ENCODE measurements around the gene NUDT1.

Gene NUDT1

DNA sequence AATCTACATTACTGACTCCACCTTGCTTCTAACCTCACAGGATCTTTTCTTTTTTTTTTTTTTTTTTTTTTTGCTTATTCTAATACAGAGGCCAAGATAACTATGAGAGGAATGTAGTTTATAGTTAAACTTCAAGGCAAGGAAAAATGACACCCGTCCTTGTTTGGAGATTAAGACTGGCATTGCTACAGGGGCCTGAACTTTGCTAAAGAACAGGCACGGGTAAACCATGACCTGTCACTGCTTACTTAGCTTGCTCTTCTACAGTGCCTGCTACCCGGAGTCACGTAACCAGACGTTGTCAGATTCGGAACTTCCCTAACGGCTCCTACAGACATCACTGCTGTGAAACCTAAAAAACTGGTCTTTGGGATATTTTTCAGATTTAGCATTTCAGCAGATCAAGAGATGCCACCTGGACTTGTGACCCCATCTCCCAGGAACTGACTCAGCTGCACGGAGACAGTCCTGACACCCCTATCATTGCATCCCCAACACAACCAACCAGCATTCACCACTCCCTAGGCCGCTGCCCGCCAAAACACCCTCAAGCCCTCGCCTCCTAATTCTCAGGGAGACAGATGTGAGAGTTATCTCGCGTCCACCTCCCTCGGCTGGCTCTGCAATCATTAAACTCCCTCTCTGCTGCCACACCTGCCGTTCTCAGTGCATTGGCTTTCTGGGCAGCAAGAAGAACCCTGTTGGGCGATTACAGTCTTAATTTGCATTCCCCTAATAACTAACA lies 36.8 kb upstream of the NUDT1 start:
- peak; percentile 47 for DNase-seq

DNA sequence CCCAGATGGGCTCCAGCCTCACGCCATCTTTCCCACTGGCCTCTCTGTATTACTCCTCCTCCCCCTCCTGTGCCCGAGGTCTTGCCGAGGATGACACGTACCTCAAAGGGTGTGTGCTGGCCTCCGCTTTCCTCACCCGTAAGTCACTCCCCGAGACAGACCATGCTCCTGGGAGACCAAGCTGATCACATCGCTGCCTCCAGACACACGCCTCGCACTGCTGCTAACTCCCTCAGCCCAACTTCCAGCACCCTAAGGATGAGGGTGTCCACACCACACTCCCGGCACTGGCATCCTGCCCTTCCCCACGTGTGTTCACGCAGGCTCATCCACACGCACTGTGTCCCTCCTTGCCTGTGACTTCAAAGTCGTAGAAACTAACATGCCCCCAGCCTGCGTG lies 33.3 kb upstream of the NUDT1 start:
- DNase-seq, result no peak

DNA sequence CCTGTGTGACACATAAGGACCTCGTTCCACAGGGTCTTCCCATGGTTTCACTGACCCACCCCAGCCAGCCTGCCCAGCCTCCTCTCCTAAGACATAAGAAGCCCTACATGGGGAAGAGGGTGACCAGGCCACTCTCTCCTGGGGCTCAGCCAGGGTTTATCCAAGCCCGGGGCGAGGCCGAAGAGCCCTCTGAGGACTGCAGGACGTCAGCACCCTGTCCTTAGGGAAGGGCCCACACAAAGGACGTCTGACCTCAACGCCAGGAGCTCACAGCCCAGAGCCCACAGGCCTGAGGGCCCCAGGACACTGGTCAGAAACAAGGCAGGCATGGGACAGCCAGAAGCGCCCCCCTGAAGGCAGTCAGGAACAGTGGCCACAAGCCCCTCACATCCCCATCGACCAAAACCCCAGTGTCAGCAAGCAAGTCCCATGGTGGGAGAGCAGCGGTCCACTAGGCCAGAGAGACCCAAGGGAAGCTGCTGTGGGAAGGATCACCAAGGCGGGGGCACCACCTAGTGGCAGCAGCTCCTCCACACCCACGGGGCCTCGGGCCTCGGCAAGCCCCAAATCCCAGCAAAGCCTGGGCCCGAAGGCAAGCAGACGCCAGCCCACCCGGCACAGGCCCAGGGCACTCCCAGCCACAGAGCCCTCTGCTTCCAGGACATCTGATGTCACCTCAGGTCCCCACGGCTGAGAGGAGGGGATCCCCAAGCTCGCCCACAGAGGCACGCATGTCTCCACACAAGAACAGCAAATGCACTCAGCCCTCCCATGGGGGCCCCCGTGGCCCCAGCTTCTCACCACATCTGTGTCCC lies 32.7 kb upstream of the NUDT1 start:
- DNase-seq, result peak; percentile 71

DNA sequence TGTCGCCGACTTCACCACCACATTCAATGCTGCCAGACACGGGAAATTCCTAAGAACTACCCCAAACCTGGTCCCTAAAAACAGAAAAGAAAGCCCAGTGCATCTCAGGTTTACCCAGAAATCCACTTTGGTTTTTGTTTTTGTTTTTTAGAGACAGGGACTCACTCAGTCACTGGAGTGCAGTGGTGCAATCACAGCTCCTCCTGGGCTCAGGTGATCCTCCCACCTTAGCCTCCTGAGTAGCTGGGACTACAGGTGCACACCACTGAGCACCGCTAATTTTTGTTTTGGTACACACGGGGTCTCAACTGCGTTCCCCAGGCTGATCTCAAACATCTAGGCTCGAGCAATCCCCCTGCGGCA lies 32.1 kb upstream of the NUDT1 start:
- DNase-seq, result no peak

DNA sequence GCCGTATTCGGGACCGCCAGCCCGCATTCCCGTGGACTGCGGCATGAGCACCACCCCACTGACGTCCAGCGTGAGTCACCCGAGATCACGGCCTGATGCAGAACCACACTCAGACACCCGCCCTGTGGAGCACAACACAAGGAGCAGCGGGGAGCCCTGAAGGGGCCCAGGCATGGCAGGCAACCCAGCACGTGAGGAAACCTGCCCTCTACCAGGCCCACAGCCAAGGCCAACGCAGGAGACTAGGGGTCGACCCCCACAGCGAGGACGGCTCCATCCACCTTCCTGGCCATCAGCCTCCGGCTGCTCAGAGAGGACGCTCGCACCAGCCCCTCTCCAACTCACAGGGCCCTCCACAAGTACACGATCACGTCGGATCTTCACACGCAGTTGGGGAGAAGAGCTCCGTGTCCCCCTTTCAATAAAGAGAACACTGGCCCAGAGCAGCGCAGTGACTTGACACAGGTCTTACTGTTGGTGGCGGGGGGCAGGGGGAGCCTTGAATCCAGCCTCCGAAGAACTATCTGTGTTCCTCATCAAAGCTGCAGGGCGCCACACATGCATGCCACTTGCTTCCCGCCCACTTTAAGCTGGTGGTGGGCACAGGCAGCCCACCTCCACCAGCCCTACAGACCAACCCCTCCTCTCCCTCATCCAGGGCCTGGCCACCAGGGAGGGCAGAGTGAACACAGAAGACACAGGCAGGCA lies 31.3 kb upstream of the NUDT1 start:
- DNase-seq, result no peak

DNA sequence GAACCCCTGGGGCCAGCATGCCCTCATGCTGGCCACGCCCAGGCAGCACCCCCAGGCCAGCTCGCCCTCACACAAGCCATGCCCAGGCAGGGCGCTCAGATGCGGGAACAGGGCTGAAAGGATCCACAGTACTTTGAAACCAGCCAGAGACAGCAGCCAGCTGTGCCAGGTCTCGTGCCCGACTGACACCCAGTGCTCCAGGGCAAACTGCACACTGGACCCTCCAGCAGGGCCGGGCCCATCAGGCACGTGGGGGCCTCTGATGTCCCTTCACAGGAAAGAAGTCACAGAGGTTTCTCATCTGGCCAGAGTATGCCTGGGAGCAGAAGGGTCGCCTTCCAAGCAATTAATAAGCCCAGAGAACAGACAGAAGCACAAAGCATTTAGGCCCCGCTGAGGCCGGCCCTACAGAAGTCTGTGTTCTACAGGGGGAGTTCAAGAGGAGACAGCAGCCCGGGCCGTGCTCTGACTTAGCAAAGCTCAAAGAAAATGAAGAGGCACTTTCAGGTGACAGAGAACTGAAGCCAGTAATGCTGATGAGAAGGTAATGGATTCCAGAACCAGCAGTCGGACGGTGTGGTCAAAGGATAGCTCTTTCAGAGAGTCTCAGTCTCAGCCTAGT lies 30.7 kb upstream of the NUDT1 start:
- no peak for DNase-seq

DNA sequence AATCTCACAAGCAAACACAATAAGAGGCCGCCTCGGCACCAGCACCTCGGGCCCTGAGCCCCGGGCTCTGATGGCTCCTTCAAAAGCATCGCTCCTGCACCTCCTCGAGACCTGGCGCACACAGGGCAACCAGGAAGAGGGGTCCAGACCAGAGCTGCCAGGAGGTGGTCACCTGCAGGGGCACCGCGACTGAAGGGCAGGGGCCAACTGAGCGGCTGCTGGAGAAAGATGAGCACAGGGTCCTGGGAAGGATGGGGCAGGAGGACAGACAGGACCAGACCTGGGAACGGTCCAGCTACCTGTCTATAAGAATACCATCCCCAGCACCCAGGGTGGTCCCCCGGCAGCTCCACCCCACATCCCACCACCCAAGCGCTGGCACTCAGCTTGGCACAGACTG lies 30.1 kb upstream of the NUDT1 start:
- DNase-seq, result no peak

DNA sequence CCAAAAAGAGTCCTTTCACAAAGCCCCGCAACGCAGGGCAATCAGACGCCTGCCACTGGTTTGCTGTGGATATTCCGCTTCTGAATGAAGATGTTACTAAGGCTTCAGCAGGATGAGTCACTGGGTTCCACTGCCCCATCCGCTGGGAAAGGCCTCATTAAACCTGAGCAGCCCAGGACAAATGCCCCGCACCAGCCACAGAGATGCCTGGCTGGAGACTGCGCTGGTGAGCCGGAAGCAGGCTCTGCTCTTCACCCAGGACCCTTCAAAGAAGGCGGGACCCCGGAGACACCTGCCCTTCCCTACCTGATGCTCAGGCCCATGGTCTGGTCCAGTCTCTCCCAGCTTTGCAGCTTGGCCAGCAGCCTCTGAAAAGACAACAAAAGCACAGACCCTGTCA lies 29.1 kb upstream of the NUDT1 start:
- no peak for DNase-seq

DNA sequence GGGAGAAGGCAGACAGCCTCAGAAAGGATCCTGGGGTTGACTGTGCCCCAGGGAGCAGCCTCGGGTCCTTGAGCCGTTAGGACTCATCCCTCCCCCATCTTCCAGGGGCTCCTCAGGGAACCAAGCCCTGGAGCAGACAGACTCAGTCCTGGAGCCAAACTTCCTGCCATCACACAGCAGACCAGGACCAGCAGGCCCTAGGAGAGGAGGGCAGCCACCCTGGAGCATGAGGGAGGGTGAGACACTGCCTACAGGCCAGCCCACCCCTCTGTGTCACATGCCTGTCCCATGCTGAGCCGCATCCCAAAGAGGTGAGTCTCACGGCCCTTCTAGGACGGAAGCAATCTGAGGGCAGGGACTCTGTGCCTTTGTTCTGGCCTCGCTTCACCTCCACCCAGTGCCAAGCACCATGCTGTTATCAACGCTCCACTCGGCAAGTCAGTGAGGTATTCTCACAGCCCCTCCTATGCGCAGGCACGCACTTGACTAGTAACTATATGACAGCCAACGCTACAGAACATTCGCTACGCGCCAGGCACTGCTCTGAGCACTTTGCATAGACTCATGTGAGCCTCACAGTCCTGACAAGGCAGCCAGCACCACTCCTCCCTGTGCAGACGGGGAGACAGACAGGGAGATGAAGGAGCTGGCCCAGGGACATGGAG lies 28.3 kb upstream of the NUDT1 start:
- no peak for DNase-seq

DNA sequence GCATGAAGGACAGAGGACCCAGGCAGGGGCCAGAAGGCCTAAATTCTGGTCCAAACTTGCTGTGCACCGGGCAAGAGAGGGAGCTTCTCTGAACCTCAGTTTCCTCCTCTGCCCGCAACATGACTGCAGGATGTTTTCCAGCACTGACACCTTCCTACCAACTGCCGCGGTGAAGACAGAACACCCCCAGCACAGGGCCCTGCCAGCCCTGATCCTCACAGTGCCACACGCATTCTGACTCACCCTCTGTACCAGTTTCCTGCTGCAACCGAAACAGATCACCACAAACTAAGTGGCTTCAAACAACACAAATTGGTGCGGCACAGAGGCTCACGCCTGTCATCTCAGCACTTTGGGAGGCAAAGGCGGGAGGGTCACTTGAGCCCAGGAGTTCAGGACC lies 27.4 kb upstream of the NUDT1 start:
- peak; percentile 65 for DNase-seq

DNA sequence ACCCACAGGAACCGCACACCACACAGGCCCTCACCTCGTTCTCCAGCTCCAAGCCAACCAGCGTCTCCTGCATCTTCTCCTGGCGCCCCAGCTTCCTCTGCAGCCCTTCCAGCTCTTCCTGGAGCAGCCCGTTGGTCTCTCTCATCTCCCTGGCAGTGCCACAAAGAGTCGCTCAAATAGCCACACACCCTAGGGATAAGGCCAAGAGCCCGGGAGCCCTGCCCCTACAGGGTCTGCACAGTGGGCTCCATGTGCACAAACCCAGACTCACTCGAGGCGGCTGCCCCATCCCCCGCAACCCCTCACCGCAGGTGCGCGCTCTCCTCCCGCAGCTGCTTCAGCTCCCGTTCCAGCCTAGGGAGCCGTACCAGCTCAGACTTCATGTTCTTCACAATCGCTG lies 26.2 kb upstream of the NUDT1 start:
- no peak for DNase-seq

DNA sequence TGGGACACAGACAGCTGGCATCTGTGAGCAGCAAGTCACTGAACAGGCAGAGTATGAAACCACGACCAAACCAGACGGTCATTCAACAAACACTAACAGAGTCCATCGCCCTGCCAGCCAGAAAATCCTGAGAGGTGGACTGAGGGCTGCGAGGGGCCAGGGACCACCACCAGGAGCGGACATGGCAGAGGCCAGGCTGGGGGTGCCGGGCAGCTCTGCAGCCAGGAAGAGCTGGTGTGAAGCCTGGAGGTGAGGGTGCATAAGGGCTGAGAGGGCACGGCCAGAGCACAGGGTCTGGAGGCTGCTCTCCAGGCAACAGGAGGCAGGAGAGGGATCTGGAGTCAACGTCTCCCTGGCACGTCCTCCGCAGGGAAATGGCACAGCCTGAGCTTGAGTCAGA lies 24.8 kb upstream of the NUDT1 start:
- no peak for DNase-seq

DNA sequence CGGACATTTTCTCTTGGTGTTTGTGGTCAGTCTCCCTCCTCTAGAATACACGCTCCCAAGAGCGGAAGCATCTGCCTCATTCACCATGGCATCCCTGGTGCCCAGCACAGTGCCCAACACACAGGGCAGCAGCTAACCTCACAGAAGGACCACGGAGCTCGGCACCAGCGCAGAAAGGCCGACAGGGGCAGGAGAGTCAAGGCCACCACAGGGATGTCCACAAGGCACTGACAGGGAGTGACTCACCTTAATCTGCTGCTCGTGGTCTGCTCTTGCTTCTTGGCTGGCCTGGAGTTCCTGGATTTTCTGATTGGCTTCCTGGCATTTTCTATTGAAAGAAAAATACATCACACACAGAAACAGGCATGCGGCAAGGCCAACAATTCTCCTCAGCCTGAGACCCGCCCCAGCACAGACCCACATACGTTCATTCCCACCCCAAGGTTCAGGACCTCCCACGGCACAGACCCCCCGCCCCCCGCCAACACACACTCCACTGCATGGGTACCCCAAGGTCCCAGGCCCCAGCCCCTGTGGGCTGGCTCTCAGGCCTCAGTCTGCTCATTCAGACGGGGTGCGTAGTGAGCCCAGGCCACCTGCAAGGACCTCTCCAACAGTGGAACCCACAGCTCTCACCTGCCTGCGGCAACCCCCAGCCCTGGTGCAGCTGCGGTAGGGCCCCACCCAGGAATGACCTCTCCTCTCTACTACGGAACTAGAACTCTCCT lies 24.1 kb upstream of the NUDT1 start:
- no peak for DNase-seq

DNA sequence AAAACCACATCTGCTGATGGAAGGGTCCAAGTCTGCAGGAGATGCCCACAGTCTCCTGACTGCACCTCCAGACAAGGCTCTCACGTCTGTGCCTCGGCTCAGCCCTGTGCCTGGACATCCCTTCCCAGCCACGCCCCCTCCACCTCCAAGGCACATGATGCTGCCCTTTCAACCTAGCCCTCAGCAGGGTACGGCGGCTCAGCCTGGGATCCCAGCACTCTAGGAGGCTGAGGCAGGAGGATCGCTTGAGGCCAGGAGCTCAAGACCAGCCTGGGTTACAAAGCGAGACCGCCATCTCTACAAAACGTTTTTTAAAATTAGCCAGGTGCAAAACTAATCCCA lies 23.6 kb upstream of the NUDT1 start:
- DNase-seq, result no peak

DNA sequence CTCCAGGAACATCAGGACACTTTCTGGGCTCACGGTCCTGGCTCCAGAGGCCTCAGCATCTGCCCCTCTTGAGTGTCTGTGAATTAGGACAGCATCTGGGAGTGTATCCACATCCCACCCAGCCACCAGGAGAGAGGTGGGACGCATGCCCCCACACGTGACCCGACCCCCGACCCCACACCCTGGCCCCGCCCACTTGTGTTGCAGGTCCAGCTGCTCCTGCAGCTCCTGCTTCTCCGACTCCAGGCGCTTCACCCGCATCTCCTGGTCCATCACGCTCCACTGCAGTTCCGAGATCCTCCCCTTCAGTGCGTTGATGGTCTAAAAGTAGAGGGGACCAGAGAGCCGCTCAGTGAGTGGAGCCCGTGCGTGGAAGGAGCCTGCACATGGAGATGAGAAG lies 22.9 kb upstream of the NUDT1 start:
- no peak for DNase-seq

DNA sequence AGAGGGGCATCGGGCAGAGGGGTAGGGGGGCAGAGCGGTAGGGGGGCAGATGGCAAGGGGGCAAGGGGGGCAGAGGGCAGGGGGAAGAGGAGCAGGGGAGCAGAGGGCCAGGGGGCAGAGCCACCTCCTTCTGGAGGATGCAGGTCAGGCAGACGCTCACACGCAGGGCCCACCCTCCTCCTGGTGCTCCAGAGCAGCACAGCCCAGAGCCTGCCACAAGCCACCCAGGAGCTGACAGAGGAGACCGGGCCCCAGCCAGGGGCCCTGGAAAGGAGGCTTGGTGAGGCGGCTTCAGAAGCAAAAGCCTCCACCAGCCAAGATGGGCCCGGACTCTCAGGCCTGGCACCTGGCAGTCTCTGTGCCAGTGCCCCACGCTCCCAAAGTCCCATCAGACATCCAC lies 22.4 kb upstream of the NUDT1 start:
- DNase-seq, result no peak

DNA sequence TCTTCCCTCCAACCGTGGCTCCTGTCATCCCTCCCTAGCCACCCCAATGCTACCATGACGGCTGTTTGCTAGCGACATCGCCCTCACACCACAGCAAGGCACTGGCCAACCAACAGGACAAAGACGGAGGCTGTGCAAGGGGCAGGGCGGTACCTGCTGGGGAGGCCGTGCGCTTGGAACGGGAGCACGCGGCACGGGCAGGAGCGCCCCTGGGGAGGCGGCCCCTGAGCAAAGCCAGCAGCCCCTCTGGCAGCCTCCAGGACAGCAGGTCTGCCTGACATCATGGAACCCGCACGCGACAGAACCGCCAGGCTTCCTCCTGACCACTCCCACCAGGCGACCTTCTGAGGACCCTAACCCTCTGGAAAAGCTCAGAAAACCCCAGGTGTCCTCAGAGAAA lies 22.0 kb upstream of the NUDT1 start:
- no peak for DNase-seq

DNA sequence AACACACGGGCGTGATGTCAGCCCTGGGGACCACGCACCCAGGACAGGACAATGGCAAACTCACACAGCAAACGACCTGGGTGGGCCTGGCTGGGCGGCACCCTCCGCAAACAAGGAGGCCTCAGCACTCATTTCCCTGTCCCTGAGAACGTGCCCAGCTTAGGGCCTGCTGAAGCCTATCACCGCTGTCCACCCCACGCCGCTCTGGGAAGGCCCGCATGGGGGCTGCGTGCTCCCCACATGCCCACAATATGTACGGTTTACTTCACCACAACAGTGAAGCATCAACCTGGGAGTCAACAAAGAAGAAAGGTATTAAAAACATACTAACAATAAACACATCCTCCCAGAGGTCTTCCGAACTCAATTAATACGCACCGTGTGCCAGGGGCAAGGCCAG lies 21.5 kb upstream of the NUDT1 start:
- no peak for DNase-seq

DNA sequence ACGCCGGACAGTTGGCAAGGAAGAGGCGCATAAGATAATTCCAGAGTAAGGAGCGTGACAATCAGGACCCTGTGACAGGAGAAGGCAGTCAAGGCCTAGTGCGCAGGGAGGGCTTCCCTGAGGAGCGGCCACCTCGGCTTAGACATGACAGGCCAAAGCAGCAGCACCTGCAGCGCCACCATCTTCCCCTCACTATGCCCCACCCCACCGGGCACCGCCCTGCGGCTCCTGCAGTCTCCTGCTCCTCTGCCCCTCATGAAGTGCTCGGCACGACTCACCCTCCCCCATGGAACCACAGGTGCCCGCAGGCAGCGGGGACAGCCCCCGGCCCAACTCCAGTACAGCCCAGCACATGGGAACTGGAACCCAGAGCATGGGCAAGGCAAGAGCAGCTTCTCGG lies 21.1 kb upstream of the NUDT1 start:
- no peak for DNase-seq

DNA sequence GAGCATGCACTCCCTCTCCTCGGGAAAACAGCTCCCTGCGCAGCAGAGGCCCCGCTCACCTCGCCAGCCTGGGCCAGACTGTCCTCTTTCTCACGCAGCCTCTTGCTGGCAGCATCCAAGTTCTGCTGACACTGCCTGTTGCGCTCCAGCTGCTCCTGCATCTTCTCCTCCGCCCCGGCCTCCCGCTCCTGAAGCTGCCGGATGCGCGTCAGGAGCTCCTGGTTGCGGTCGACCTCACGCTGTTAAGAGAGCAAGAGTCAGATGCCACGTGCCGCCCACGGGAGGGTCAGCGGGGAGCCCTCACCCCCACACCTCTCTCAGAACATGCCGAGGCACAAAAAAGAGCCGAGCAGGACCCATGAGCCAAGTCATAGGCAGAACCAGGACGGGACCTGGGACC lies 19.5 kb upstream of the NUDT1 start:
- no peak for DNase-seq

DNA sequence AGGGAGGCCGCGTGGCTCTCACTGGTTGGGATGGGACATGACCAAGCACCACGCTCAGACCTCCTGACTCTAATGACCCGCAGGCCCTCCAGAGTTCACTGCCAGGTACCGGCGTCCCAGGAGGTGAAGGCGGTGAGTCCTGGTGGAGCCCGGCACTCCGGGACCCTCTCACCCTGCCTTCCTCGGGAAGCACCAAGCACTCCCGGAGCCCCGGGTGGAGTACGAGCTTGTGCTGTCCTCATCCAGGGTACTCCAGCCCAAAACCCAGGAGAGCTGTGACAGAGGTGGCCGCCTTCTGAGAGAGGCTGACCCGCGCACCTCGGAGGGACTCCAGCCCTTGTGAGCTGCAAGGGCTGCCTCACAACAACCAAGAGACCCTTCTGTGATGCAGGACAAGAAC lies 18.7 kb upstream of the NUDT1 start:
- DNase-seq, result no peak

DNA sequence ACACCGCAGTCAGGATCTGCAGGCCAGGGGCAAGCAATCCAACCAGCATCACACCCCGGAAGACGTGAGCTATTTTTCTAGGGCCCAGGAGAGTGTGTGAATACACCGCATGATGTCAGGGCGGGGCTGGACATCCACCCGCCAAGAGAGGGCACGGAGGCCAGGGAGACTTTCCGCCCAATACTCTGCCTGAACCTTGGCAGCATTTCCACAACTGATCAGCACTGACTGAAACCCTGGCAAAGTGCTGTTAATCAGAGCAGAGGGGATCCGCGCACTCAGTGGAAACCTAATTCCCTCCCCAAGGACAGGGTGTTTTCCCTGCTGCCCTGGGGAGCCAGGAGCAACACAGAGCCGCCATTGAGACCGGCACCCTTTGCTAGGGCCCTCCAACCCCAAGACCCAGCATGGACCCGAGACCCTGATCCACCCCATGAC lies 17.5 kb upstream of the NUDT1 start:
- DNase-seq, result no peak
